ENCODE data around the gene NTMT1. TPM values are rescaled to one million over a fixed set of nuclear protein-coding genes. Genes with fewer than 3 reads are reported as not detected.
"Not testable (repeated sequence)": the region's sequence is repeated elsewhere in the genome, so short reads cannot be mapped to it uniquely, and the experiment has no call there.

NTMT1 gene
- polyA plus RNA-seq, 4 donors, result 42.5 to 64.3 (median 45.5) TPM

GRCh38 chr9:129592790-129593189 lies 33.2 kb upstream of the NTMT1 start:
- H3K27me3 ChIP-seq (ENCODE audit: control insufficient read depth in 3 of 3, insufficient read depth in 3 of 3, low read length in 3 of 3); DNase-seq; H3K4me3 ChIP-seq (ENCODE audit: low read depth in 1 of 3, low read length in 3 of 3); H3K9me3 ChIP-seq (ENCODE audit: control insufficient read depth in 2 of 2, insufficient read depth in 1 of 2, low read depth in 1 of 2, low read length in 1 of 2); H3K27ac ChIP-seq (ENCODE audit: low read depth in 1 of 3, low read length in 2 of 3); FAIRE-seq; H3K36me3 ChIP-seq (ENCODE audit: control insufficient read depth in 3 of 3, insufficient read depth in 2 of 3, low read depth in 1 of 3, low read length in 3 of 3): not testable (repeated sequence)
- WGBS, 3 donors, result 77 to 87% (median 83%) methylated on average over 10 of the region's 10 CpGs
- H3K4me1 ChIP-seq (ENCODE audit: control insufficient read depth in 3 of 3, insufficient read depth in 2 of 3, low read depth in 1 of 3, low read length in 2 of 3), result peaks cover 0 to 13% (median 0%) of the 10 kb centered on the region in 3 donors

GRCh38 chr9:129594632-129595031 lies 31.3 kb upstream of the NTMT1 start:
- H3K36me3 ChIP-seq (ENCODE audit: control insufficient read depth in 3 of 3, insufficient read depth in 2 of 3, low read depth in 1 of 3, low read length in 3 of 3), result no peaks in the 10 kb centered on the region
- H3K27me3 ChIP-seq (ENCODE audit: control insufficient read depth in 3 of 3, insufficient read depth in 3 of 3, low read length in 3 of 3), result no peaks in the 10 kb centered on the region
- no peak overlapping the region for H3K4me3 ChIP-seq (ENCODE audit: low read depth in 1 of 3, low read length in 3 of 3)
- H3K9me3 ChIP-seq (ENCODE audit: control insufficient read depth in 2 of 2, insufficient read depth in 1 of 2, low read depth in 1 of 2, low read length in 1 of 2), result no peaks in the 10 kb centered on the region
- no peak overlapping the region for H3K27ac ChIP-seq (ENCODE audit: low read depth in 1 of 3, low read length in 2 of 3)
- 38 to 62% (median 60%) methylated on average over 7 of the region's 7 CpGs for WGBS, 3 donors
- H3K4me1 ChIP-seq (ENCODE audit: control insufficient read depth in 3 of 3, insufficient read depth in 2 of 3, low read depth in 1 of 3, low read length in 2 of 3), result peaks cover 0 to 20% (median 3%) of the 10 kb centered on the region in 3 donors
- FAIRE-seq (no peak), DNase-seq (no peak)

GRCh38 chr9:129595311-129595741 lies 30.6 kb upstream of the NTMT1 start:
- 51 to 58% (median 56%) methylated on average over 5 of the region's 5 CpGs for WGBS, 3 donors
- peak overlapping the region in 1 of 3 donors; percentile 24 for H3K27ac ChIP-seq (ENCODE audit: low read depth in 1 of 3, low read length in 2 of 3)
- no peak for DNase-seq
- H3K4me1 ChIP-seq (ENCODE audit: control insufficient read depth in 3 of 3, insufficient read depth in 2 of 3, low read depth in 1 of 3, low read length in 2 of 3), result peaks cover 0 to 20% (median 3%) of the 10 kb centered on the region in 3 donors
- H3K4me3 ChIP-seq (ENCODE audit: low read depth in 1 of 3, low read length in 3 of 3), result no peak overlapping the region
- no peaks in the 10 kb centered on the region for H3K9me3 ChIP-seq (ENCODE audit: control insufficient read depth in 2 of 2, insufficient read depth in 1 of 2, low read depth in 1 of 2, low read length in 1 of 2)
- FAIRE-seq, result no peak
- H3K36me3 ChIP-seq (ENCODE audit: control insufficient read depth in 3 of 3, insufficient read depth in 2 of 3, low read depth in 1 of 3, low read length in 3 of 3), result no peaks in the 10 kb centered on the region
- no peaks in the 10 kb centered on the region for H3K27me3 ChIP-seq (ENCODE audit: control insufficient read depth in 3 of 3, insufficient read depth in 3 of 3, low read length in 3 of 3)

- H3K27ac ChIP-seq (ENCODE audit: low read depth in 1 of 3, low read length in 2 of 3), result peak overlapping the region in 1 of 3 donors; percentile 75
- no peak for DNase-seq
- no peak for FAIRE-seq
- H3K4me1 ChIP-seq (ENCODE audit: control insufficient read depth in 3 of 3, insufficient read depth in 2 of 3, low read depth in 1 of 3, low read length in 2 of 3), result peaks cover 0 to 20% (median 3%) of the 10 kb centered on the region in 3 donors
- no peaks in the 10 kb centered on the region for H3K36me3 ChIP-seq (ENCODE audit: control insufficient read depth in 3 of 3, insufficient read depth in 2 of 3, low read depth in 1 of 3, low read length in 3 of 3)
- no peak overlapping the region for H3K4me3 ChIP-seq (ENCODE audit: low read depth in 1 of 3, low read length in 3 of 3)
- H3K27me3 ChIP-seq (ENCODE audit: control insufficient read depth in 3 of 3, insufficient read depth in 3 of 3, low read length in 3 of 3), result no peaks in the 10 kb centered on the region
- no peaks in the 10 kb centered on the region for H3K9me3 ChIP-seq (ENCODE audit: control insufficient read depth in 2 of 2, insufficient read depth in 1 of 2, low read depth in 1 of 2, low read length in 1 of 2)
- 57 to 68% (median 64%) methylated on average over 6 of the region's 6 CpGs for WGBS, 3 donors
Observed at GRCh38 chr9:129595903-129596540, 29.9 kb upstream of the NTMT1 start.

GRCh38 chr9:129596541-129597331 lies 29.2 kb upstream of the NTMT1 start:
- no peak for FAIRE-seq
- Histone ChIP-seq H3K36me3 (ENCODE audit: control insufficient read depth in 3 of 3, insufficient read depth in 2 of 3, low read depth in 1 of 3, low read length in 3 of 3) (no peaks in the 10 kb centered on the region), H3K4me1 (ENCODE audit: control insufficient read depth in 3 of 3, insufficient read depth in 2 of 3, low read depth in 1 of 3, low read length in 2 of 3) (peaks cover 0 to 20% (median 3%) of the 10 kb centered on the region in 3 donors), H3K4me3 (ENCODE audit: low read depth in 1 of 3, low read length in 3 of 3) (peak overlapping the region in 2 of 3 donors; percentile 21 to 51), H3K9me3 (ENCODE audit: control insufficient read depth in 2 of 2, insufficient read depth in 1 of 2, low read depth in 1 of 2, low read length in 1 of 2) (no peaks in the 10 kb centered on the region), H3K27ac (ENCODE audit: low read depth in 1 of 3, low read length in 2 of 3) (peak overlapping the region in 2 of 3 donors; percentile 75), H3K27me3 (ENCODE audit: control insufficient read depth in 3 of 3, insufficient read depth in 3 of 3, low read length in 3 of 3) (no peaks in the 10 kb centered on the region)
- WGBS, 3 donors, result 30 to 53% (median 48%) methylated on average over 18 to 33 of the region's 33 CpGs
- DNase-seq, result peak in 1 of 2 donors; percentile 77

- peaks cover 0 to 20% (median 3%) of the 10 kb centered on the region in 3 donors for H3K4me1 ChIP-seq (ENCODE audit: control insufficient read depth in 3 of 3, insufficient read depth in 2 of 3, low read depth in 1 of 3, low read length in 2 of 3)
- H3K36me3 ChIP-seq (ENCODE audit: control insufficient read depth in 3 of 3, insufficient read depth in 2 of 3, low read depth in 1 of 3, low read length in 3 of 3), result no peaks in the 10 kb centered on the region
- DNase-seq (peak; percentile 45 to 83), FAIRE-seq (no peak)
- H3K27me3 ChIP-seq (ENCODE audit: control insufficient read depth in 3 of 3, insufficient read depth in 3 of 3, low read length in 3 of 3), result no peaks in the 10 kb centered on the region
- H3K9me3 ChIP-seq (ENCODE audit: control insufficient read depth in 2 of 2, insufficient read depth in 1 of 2, low read depth in 1 of 2, low read length in 1 of 2), result no peaks in the 10 kb centered on the region
- WGBS, 3 donors, result 0 to 3% (median 2%) methylated on average over 49 to 56 of the region's 57 CpGs
- H3K4me3 ChIP-seq (ENCODE audit: low read depth in 1 of 3, low read length in 3 of 3), result peak overlapping the region in 2 of 3 donors; percentile 21 to 51
- peak overlapping the region in 2 of 3 donors; percentile 48 to 71 for H3K27ac ChIP-seq (ENCODE audit: low read depth in 1 of 3, low read length in 2 of 3)
Observed at GRCh38 chr9:129597355-129598088, 28.4 kb upstream of the NTMT1 start.

- Histone ChIP-seq H3K4me3 (ENCODE audit: low read depth in 1 of 3, low read length in 3 of 3) (peak overlapping the region in 1 of 3 donors; percentile 51), H3K4me1 (ENCODE audit: control insufficient read depth in 3 of 3, insufficient read depth in 2 of 3, low read depth in 1 of 3, low read length in 2 of 3) (peaks cover 0 to 20% (median 3%) of the 10 kb centered on the region in 3 donors), H3K27me3 (ENCODE audit: control insufficient read depth in 3 of 3, insufficient read depth in 3 of 3, low read length in 3 of 3) (no peaks in the 10 kb centered on the region), H3K9me3 (ENCODE audit: control insufficient read depth in 2 of 2, insufficient read depth in 1 of 2, low read depth in 1 of 2, low read length in 1 of 2) (no peaks in the 10 kb centered on the region), H3K27ac (ENCODE audit: low read depth in 1 of 3, low read length in 2 of 3) (peak overlapping the region in 2 of 3 donors; percentile 48 to 71), H3K36me3 (ENCODE audit: control insufficient read depth in 3 of 3, insufficient read depth in 2 of 3, low read depth in 1 of 3, low read length in 3 of 3) (no peaks in the 10 kb centered on the region)
- DNase-seq (no peak), FAIRE-seq (no peak)
- WGBS, 3 donors, result 53 to 57% (median 56%) methylated on average over 14 of the region's 14 CpGs
Observed at GRCh38 chr9:129598089-129598596, 27.8 kb upstream of the NTMT1 start.

Measured in small intestine (tissue), 7 donors.